ENCODE results near the gene RRAS2. TPM values are rescaled to one million over a fixed set of nuclear protein-coding genes. Genes with fewer than 3 reads are reported as not detected.

RRAS2 gene
- total RNA-seq, 1 donor from 2014 or later, result 36.0 TPM

- H3K36me3 Mint-ChIP-seq, result no peaks in the 10 kb centered on the region
- H3K9me3 Mint-ChIP-seq, result no peaks in the 10 kb centered on the region
- no peak overlapping the region for H3K27ac Mint-ChIP-seq
- TF ChIP-seq CTCF (conservative IDR thresholded peaks at IDR 0.05), result no peak
- DNase-seq (ENCODE audit: extremely low spot score, unreplicated experiment), result no peak
- no peak overlapping the region for H3K4me3 Mint-ChIP-seq
- peaks cover 15% of the 10 kb centered on the region for H3K4me1 Mint-ChIP-seq (ENCODE audit: unreplicated experiment)
- H3K27me3 Mint-ChIP-seq, result no peaks in the 10 kb centered on the region
Measured at GRCh38 chr11:14318581-14318981, 40.4 kb downstream of the RRAS2 start.

DNA sequence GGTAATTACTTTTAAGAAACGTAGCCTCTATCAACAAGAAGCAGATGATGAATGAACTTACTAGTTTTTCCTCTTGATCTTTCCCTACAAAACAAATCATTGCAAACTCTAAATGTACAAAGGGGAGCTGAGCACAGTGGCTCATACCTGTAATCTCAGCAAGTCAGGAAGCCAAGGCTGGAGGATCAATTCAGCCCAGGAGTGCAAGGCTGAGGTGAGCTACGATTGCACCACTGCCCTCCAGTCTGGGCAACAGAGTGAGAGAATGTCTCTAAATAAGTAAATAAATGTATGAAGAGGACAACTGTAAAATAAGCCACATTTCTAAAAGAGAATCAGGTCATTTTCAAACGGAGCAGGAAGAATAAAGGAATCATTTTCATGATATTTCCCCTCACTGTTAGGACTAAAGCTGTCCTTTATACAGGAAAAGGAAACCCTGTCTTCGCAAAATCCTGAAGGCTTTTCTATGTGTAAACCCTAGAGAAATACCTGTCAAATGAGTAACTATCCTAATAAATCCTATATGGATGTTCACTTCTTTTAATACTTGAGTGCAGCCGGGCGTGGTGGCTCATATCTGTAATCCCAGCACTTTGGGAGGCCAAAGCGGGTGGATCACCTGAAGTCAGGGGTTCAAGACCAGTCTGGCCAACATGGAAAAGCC, 41.2 kb downstream of the RRAS2 start:
- H3K27me3 Mint-ChIP-seq, result no peaks in the 10 kb centered on the region
- DNase-seq (ENCODE audit: extremely low spot score, unreplicated experiment), result no peak
- H3K27ac Mint-ChIP-seq, result no peak overlapping the region

DNA sequence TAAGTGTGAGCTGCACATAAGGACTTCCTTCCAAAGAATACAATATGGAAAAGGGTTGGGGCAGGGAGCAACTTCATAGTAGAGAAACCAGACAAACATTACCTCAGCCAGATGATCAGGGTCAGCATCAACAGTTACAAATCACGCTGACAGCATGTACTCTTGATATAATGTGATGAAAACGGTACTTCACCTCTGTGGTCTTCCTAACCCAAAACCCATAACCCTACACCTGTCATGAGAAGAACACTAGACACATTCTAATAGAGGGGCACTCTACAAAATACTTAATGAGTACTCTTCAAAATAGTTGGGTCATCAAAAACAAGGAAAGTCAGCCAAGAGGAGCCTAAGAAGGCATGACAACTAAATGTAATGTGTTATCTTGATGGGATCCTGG, 43.9 kb downstream of the RRAS2 start:
- H3K9me3 Mint-ChIP-seq, result no peaks in the 10 kb centered on the region
- no peak overlapping the region for H3K4me3 Mint-ChIP-seq
- no peak for TF ChIP-seq CTCF (conservative IDR thresholded peaks at IDR 0.05)
- H3K27ac Mint-ChIP-seq, result no peak overlapping the region
- no peak for DNase-seq (ENCODE audit: extremely low spot score, unreplicated experiment)
- H3K27me3 Mint-ChIP-seq, result no peaks in the 10 kb centered on the region
- peaks cover 15% of the 10 kb centered on the region for H3K4me1 Mint-ChIP-seq (ENCODE audit: unreplicated experiment)
- H3K36me3 Mint-ChIP-seq, result no peaks in the 10 kb centered on the region

More for the DNA sequence above, 41.2 kb downstream of the RRAS2 start:
- no peaks in the 10 kb centered on the region for H3K9me3 Mint-ChIP-seq
- no peaks in the 10 kb centered on the region for H3K36me3 Mint-ChIP-seq
- H3K4me3 Mint-ChIP-seq, result no peak overlapping the region
- no peak for TF ChIP-seq CTCF (conservative IDR thresholded peaks at IDR 0.05)
- peaks cover 15% of the 10 kb centered on the region for H3K4me1 Mint-ChIP-seq (ENCODE audit: unreplicated experiment)

GRCh38 chr11:14314127-14314526, 44.9 kb downstream of the RRAS2 start:
- Mint-ChIP-seq H3K4me3 (no peak overlapping the region), H3K9me3 (no peaks in the 10 kb centered on the region), H3K36me3 (no peaks in the 10 kb centered on the region), H3K27me3 (no peaks in the 10 kb centered on the region), H3K4me1 (ENCODE audit: unreplicated experiment) (peaks cover 8% of the 10 kb centered on the region), H3K27ac (no peak overlapping the region)
- DNase-seq (ENCODE audit: extremely low spot score, unreplicated experiment), result no peak
- no peak for TF ChIP-seq CTCF (conservative IDR thresholded peaks at IDR 0.05)

DNA sequence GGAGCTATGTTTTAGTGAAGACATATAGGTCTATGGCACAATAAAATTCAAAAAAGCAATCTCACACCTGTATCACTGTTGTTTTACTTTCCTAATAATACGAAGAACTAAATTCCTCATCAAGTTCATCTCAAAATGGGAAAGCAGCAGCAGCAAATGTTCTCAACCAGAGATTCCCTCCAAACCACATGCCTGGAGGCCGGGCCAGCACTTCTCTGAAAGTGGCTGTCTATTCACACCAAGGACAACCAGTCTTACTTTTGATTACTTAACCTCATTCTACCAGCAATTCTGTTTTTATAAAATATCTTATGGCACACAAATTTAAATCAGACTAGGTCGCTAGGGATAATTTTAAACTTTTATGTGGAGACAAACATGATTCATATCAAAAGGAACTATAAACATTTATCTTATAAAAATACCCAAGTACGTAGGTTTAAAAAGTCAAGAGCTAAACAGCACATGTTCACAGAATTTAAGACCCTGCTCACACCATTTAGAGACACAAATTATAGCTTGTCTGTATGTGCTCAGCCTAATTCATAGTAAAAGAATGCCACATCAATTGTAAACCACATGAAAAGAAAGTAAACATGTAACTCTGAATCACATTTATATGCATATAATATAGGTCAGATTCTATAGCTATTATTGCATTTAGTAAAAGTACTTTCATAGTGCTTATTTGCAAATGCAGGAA, 46.1 kb downstream of the RRAS2 start:
- Mint-ChIP-seq H3K4me1 (ENCODE audit: unreplicated experiment) (peaks cover 5% of the 10 kb centered on the region), H3K27me3 (no peaks in the 10 kb centered on the region), H3K9me3 (no peaks in the 10 kb centered on the region), H3K27ac (no peak overlapping the region), H3K4me3 (no peak overlapping the region), H3K36me3 (no peaks in the 10 kb centered on the region)
- DNase-seq (ENCODE audit: extremely low spot score, unreplicated experiment), result no peak
- no peak for TF ChIP-seq CTCF (conservative IDR thresholded peaks at IDR 0.05)

All from type B pancreatic cell (in vitro differentiated cells).